ENCODE data around the gene PINLYP. TPM values are rescaled to one million over a fixed set of nuclear protein-coding genes. Genes with fewer than 3 reads are reported as not detected.
A peak's percentile ranks its signal among the peaks of the same experiment; 100 is the strongest.

The PINLYP gene
- total RNA-seq, 2 experiments from 2014 or later = 3.7 to 4.4 TPM

- ChIA-PET CTCF (interaction anchor here (1.6 kb wide), 1 partner anchor 35 kb away, joined by 7 read pairs; no protein-coding TSS in a partner anchor), POLR2A (no interaction called here)
- Mint-ChIP-seq H3K9me3 (no peaks in the 10 kb centered on the region), H3K27me3 (no peaks in the 10 kb centered on the region), H3K27ac (peak overlapping the region; percentile 30), H3K4me3 (no peak overlapping the region), H3K36me3 (ENCODE audit: low read depth) (peaks cover 22% of the 10 kb centered on the region), H3K4me1 (peaks cover 17% of the 10 kb centered on the region)
- no peak for DNase-seq
Measured at GRCh38 chr19:43589678-43590077, 14.1 kb downstream of the PINLYP start.

- H3K4me1 Mint-ChIP-seq = peaks cover 29% of the 10 kb centered on the region
- POLR2A ChIA-PET = no interaction called here
Measured at GRCh38 chr19:43591904-43592772, 16.5 kb downstream of the PINLYP start.

GRCh38 chr19:43592800-43593350, 17.3 kb downstream of the PINLYP start:
- H3K4me3 Mint-ChIP-seq = no peak overlapping the region
- POLR2A ChIA-PET = no interaction called here
- H3K9me3 Mint-ChIP-seq = no peaks in the 10 kb centered on the region
- CTCF ChIA-PET = interaction anchor here (0.7 to 6.2 kb wide), 5 partner anchors 12 to 73 kb away, joined by 3 to 208 read pairs (median 23); partner anchors contain the start of genes PINLYP and XRCC1
- H3K27ac Mint-ChIP-seq = no peak overlapping the region
- no peak for DNase-seq
- H3K4me1 Mint-ChIP-seq = peaks cover 36% of the 10 kb centered on the region
- peaks cover 26% of the 10 kb centered on the region for H3K36me3 Mint-ChIP-seq (ENCODE audit: low read depth)
- H3K27me3 Mint-ChIP-seq = no peaks in the 10 kb centered on the region

More at GRCh38 chr19:43591904-43592772, 16.5 kb downstream of the PINLYP start:
- no peak overlapping the region for H3K27ac Mint-ChIP-seq
- no peaks in the 10 kb centered on the region for H3K9me3 Mint-ChIP-seq
- CTCF ChIA-PET = interaction anchor here (6.2 kb wide), 1 partner anchor 20 kb away, joined by 95 read pairs; the partner anchor contains the start of genes PINLYP and XRCC1
- no peaks in the 10 kb centered on the region for H3K27me3 Mint-ChIP-seq
- H3K4me3 Mint-ChIP-seq = no peak overlapping the region
- no peak for DNase-seq
- peaks cover 24% of the 10 kb centered on the region for H3K36me3 Mint-ChIP-seq (ENCODE audit: low read depth)

GRCh38 chr19:43594081-43594697, 18.6 kb downstream of the PINLYP start:
- no peaks in the 10 kb centered on the region for H3K27me3 Mint-ChIP-seq
- DNase-seq = no peak
- ChIA-PET CTCF (interaction anchor here (0.6 to 6.2 kb wide), 33 partner anchors 7 to 458 kb away, joined by 3 to 208 read pairs (median 5); partner anchors contain the start of genes KCNN4, PHLDB3, PINLYP and XRCC1), POLR2A (interaction anchor here (0.7 to 5.1 kb wide), 18 partner anchors 12 to 216 kb away, joined by 3 to 57 read pairs (median 8); partner anchors contain the start of genes ETHE1, KCNN4, PHLDB3 and PINLYP)
- H3K4me1 Mint-ChIP-seq = peaks cover 47% of the 10 kb centered on the region
- H3K36me3 Mint-ChIP-seq (ENCODE audit: low read depth) = peaks cover 29% of the 10 kb centered on the region
- H3K9me3 Mint-ChIP-seq = no peaks in the 10 kb centered on the region
- H3K4me3 Mint-ChIP-seq = peak overlapping the region; percentile 97
- peak overlapping the region; percentile 54 for H3K27ac Mint-ChIP-seq

- CTCF ChIA-PET = interaction anchor here (0.6 to 6.2 kb wide), 36 partner anchors 8 to 458 kb away, joined by 3 to 208 read pairs (median 5); partner anchors contain the start of genes KCNN4, PHLDB3, PINLYP and XRCC1
- peak overlapping the region; percentile 97 for H3K4me3 Mint-ChIP-seq
- POLR2A ChIA-PET = interaction anchor here (0.7 to 5.1 kb wide), 20 partner anchors 12 to 215 kb away, joined by 3 to 57 read pairs (median 6); partner anchors contain the start of genes ETHE1, KCNN4, PHLDB3 and PINLYP
- peak overlapping the region; percentile 92 for H3K27ac Mint-ChIP-seq
- peak; percentile 81 for DNase-seq
- no peaks in the 10 kb centered on the region for H3K9me3 Mint-ChIP-seq
- peaks cover 33% of the 10 kb centered on the region for H3K36me3 Mint-ChIP-seq (ENCODE audit: low read depth)
- H3K4me1 Mint-ChIP-seq = peaks cover 45% of the 10 kb centered on the region
- H3K27me3 Mint-ChIP-seq = no peaks in the 10 kb centered on the region
Measured at GRCh38 chr19:43594710-43595604, 19.4 kb downstream of the PINLYP start.

- no peaks in the 10 kb centered on the region for H3K27me3 Mint-ChIP-seq
- no peaks in the 10 kb centered on the region for H3K9me3 Mint-ChIP-seq
- peak overlapping the region; percentile 97 for H3K4me3 Mint-ChIP-seq
- H3K4me1 Mint-ChIP-seq = peaks cover 45% of the 10 kb centered on the region
- ChIA-PET POLR2A (interaction anchor here (0.8 to 5.1 kb wide), 18 partner anchors 9 to 214 kb away, joined by 3 to 57 read pairs (median 8); partner anchors contain the start of genes KCNN4, PHLDB3, PINLYP and SMG9), CTCF (interaction anchor here (1.0 to 6.2 kb wide), 22 partner anchors 9 to 214 kb away, joined by 3 to 208 read pairs (median 8); partner anchors contain the start of genes KCNN4, PINLYP, XRCC1 and ZNF575)
- peak overlapping the region; percentile 92 for H3K27ac Mint-ChIP-seq
- H3K36me3 Mint-ChIP-seq (ENCODE audit: low read depth) = peaks cover 36% of the 10 kb centered on the region
- DNase-seq = no peak
Measured at GRCh38 chr19:43595605-43595998, 20.0 kb downstream of the PINLYP start.

- Mint-ChIP-seq H3K4me1 (peaks cover 41% of the 10 kb centered on the region), H3K27ac (peak within 1 kb of the TSS; percentile 92), H3K36me3 (ENCODE audit: low read depth) (peaks cover 36% of the 10 kb centered on the region), H3K4me3 (peak within 1 kb of the TSS; percentile 97), H3K9me3 (no peaks in the 10 kb centered on the region), H3K27me3 (no peaks in the 10 kb centered on the region)
- DNase-seq = peak; percentile 100
- ChIA-PET CTCF (interaction anchor here (0.8 to 6.2 kb wide), 15 partner anchors 10 to 189 kb away, joined by 3 to 208 read pairs (median 8); partner anchors contain the start of genes PINLYP and XRCC1), POLR2A (interaction anchor here (0.8 to 5.1 kb wide), 19 partner anchors 9 to 189 kb away, joined by 3 to 57 read pairs (median 6); partner anchors contain the start of genes PHLDB3, PINLYP, SMG9 and SRRM5)
Measured at GRCh38 chr19:43595999-43596841, 20.6 kb downstream of the PINLYP start, which contains the start of the genes IRGQ and ZNF576. IRGQ (minus strand) TSS chr19:43596134; CDS start chr19:43595338, 796 bp downstream. ZNF576 (plus strand) TSS chr19:43596595; CDS start chr19:43597109, 514 bp downstream.

- Mint-ChIP-seq H3K27me3 (no peaks in the 10 kb centered on the region), H3K4me3 (peak overlapping the region; percentile 97), H3K27ac (peak overlapping the region; percentile 92), H3K4me1 (peaks cover 41% of the 10 kb centered on the region), H3K36me3 (ENCODE audit: low read depth) (peaks cover 36% of the 10 kb centered on the region), H3K9me3 (no peaks in the 10 kb centered on the region)
- DNase-seq = no peak
- ChIA-PET POLR2A (interaction anchor here (0.8 to 5.1 kb wide), 14 partner anchors 8 to 158 kb away, joined by 3 to 57 read pairs (median 5); partner anchors contain the start of genes PHLDB3, PINLYP, SMG9 and SRRM5), CTCF (interaction anchor here (0.8 to 6.2 kb wide), 9 partner anchors 13 to 188 kb away, joined by 4 to 208 read pairs (median 5); partner anchors contain the start of genes PINLYP and XRCC1)
Measured at GRCh38 chr19:43596842-43597461, 21.4 kb downstream of the PINLYP start.

- ChIA-PET CTCF (interaction anchor here (1.1 to 6.2 kb wide), 4 partner anchors 26 to 151 kb away, joined by 4 to 208 read pairs (median 50); partner anchors contain the start of genes PINLYP and XRCC1), POLR2A (interaction anchor here (1.1 to 5.1 kb wide), 6 partner anchors 9 to 93 kb away, joined by 3 to 57 read pairs (median 16); partner anchors contain the start of genes PHLDB3, PINLYP and XRCC1)
- Mint-ChIP-seq H3K4me1 (peaks cover 41% of the 10 kb centered on the region), H3K4me3 (peak overlapping the region; percentile 97), H3K27ac (peak overlapping the region; percentile 92), H3K27me3 (no peaks in the 10 kb centered on the region), H3K36me3 (ENCODE audit: low read depth) (peaks cover 33% of the 10 kb centered on the region), H3K9me3 (no peaks in the 10 kb centered on the region)
- no peak for DNase-seq
Measured at GRCh38 chr19:43597876-43598275, 22.3 kb downstream of the PINLYP start.

All from activated CD4-positive, alpha-beta memory T cell treated with anti-CD3 and anti-CD28 coated beads, Interleukin-2, amount 10 ng/mL, durations not matched to agents 7 days and 5 days (primary cell).